Nasal cavity respiratory epithelium epithelial cell of viscerocranial mucosa (primary cell): ENCODE measurements around the gene HEMK1. TPM values are rescaled to one million over a fixed set of nuclear protein-coding genes. Genes with fewer than 3 reads are reported as not detected.

ENCODE experiments used
- total RNA-seq: library from RNA; depleted of rRNA; stranded (reverse); fragments of >200 nt; gene quantifications from 2 replicates; pipeline ENCODE4 v1.2.3, GENCODE V29; 2014

HEMK1 gene, protein sequence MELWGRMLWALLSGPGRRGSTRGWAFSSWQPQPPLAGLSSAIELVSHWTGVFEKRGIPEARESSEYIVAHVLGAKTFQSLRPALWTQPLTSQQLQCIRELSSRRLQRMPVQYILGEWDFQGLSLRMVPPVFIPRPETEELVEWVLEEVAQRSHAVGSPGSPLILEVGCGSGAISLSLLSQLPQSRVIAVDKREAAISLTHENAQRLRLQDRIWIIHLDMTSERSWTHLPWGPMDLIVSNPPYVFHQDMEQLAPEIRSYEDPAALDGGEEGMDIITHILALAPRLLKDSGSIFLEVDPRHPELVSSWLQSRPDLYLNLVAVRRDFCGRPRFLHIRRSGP
- 4.4 and 10.8 TPM in 2 replicates for total RNA-seq

DNA sequence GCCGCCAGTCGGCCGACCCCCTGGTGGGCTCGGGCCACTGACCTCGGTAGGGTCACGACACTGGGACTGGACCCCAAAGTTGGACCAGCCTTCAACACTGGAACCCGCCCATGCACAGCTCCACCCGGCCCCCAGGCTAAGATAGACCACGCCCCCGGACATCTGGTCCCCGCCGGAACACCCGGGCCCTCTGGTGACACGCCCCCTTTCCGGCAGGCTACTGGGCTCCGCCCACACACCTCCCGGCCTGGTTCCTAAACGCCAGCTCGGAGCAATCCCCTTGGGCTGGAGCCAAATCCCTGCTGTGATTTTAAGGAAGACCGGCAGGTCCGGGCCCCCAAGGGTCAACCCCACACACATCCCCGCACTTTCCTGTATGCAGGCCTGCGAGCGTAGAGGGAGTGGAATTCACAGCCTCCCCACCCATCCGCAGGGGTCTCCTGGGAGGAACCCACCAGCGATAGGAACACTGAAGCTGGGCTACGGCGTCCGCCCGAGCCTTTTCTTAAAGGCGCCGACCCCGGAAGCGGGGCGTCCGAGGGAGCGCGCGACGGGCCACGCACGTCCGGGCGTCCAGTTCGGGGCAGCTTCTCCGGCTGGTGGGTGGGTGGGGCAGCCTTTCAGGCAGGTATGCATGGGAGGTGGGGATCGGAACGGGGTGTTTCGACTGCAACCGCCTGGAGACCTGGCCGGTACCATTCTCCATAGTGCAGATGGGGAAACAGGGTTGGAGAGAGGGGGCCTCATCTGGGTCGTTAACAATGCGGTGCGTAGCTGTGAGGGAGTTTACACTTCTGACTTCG, at the start of gene HEMK1:
Gene HEMK1 (plus strand): TSS at position 576 of the 803 bp plus-strand sequence. CDS start 1,583 bp downstream, outside the sequence.

DNA sequence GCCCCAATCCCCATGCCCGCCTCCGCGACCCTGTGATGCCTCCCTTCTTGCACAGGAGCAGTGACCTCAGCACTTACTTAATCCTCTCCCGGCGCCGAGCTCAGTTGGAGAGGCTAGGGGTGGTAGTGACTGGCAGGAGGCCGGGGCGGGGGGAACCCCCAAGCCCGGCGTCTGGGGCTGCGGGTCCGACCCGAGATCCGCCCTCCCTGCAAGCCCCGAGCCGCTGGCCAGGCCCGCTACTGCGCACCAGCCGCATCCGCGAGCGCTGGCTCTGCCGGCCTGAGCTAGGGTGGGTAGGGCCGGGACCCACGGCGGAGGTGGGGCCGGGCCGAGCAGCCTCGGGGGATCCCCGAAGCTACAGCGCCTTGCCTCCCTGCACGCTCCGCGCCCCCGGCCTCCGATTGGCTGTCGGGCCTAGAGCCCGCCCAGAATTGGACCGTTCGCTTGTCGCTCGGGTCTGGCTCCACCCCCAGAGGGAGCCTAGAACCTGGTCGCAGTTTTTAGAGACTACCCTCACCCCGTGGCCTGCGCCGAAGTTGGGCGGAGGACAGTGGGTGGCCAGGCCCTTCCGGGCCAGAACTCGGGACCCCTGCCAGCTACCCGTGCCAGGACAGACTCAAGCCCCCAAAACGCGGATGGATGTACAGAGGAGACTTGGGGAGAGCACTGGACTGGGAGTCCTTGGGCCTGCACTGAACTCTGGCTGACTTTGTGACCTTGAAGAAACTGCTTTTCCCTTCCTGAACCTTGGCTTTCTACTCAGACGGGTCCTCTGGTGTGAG, 1.7 kb upstream of the HEMK1 start, which contains the start of gene C3orf18:
Gene C3orf18 (minus strand): TSS at position 362 of the 782 bp plus-strand sequence. CDS start 2,048 bp downstream, outside the sequence.

GRCh38 chr3:50611464-50612233, 42.3 kb downstream of the HEMK1 start, which contains the start of gene CISH:
Gene CISH, minus strand, starts transcription at chr3:50611774. Its CDS starts 124 bp downstream, at chr3:50611650.

DNA sequence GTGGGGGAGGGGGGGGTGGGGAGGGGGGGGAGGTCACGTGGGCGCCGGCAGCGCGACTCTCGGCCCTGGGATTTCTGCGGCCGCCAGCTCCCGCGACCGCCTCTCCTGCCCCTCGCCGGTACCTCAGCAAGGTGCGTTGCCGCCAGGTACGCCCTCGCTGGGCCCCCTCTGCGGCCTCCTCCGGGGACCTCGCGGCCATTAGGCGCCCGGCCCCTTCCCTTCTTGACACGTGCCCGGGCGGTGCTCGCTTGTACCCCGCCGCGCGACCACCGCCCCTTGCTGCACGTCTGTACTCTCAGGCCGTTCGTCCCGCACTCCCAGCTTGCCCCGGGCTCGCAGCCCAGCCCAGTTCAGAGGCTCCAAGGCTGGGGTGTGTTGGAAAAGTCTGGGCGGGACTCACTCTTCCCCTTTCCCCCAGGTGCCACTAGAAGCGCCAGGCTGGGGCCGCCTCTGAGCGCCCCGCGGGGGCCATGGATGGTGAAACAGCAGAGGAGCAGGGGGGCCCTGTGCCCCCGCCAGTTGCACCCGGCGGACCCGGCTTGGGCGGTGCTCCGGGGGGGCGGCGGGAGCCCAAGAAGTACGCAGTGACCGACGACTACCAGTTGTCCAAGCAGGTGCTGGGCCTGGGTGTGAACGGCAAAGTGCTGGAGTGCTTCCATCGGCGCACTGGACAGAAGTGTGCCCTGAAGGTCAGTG, 47.9 kb downstream of the HEMK1 start, which contains the start of gene MAPKAPK3:
Gene MAPKAPK3 (plus strand): TSS at position 56 of the 696 bp plus-strand sequence. CDS start 415 bp downstream, at position 471.

Other genes starting within 250 kb of the HEMK1 start
- gene HYAL2, start 246.8 kb upstream of the HEMK1 start, total RNA-seq: 59.1 and 76.5 TPM in 2 replicates
- 15.7 and 26.0 TPM in 2 replicates for gene TUSC2, start 241.3 kb upstream of the HEMK1 start, total RNA-seq
- gene RASSF1, start 228.7 kb upstream of the HEMK1 start, total RNA-seq: 14.9 and 19.8 TPM in 2 replicates
- gene ZMYND10, start 223.8 kb upstream of the HEMK1 start, total RNA-seq: 0.21 and 0.34 TPM in 2 replicates
- gene NPRL2, start 218.7 kb upstream of the HEMK1 start, total RNA-seq: 11.3 and 14.7 TPM in 2 replicates
- gene CYB561D2, start 218.7 kb upstream of the HEMK1 start, total RNA-seq: 13.7 and 14.2 TPM in 2 replicates
- 28.0 and 33.0 TPM in 2 replicates for gene TMEM115, start 210.0 kb upstream of the HEMK1 start, total RNA-seq
- gene CACNA2D2, start 65.9 kb upstream of the HEMK1 start, total RNA-seq: under 0.01 TPM in 1 of 2 replicates, not detected in the other
- 0.68 and 3.6 TPM in 2 replicates for gene C3orf18, start 1.8 kb upstream of the HEMK1 start, total RNA-seq
- gene CISH, start 42.3 kb downstream of the HEMK1 start, total RNA-seq: 1.0 and 3.8 TPM in 2 replicates
- 42.4 and 65.1 TPM in 2 replicates for gene MAPKAPK3, start 47.6 kb downstream of the HEMK1 start, total RNA-seq
- gene DOCK3, start 105.4 kb downstream of the HEMK1 start, total RNA-seq: under 0.01 and 0.36 TPM in 2 replicates